ENCODE results near the gene HTT-AS. TPM values are rescaled to one million over a fixed set of nuclear protein-coding genes. Genes with fewer than 3 reads are reported as not detected.
"Not testable (repeated sequence)": the region's sequence is repeated elsewhere in the genome, so short reads cannot be mapped to it uniquely, and the experiment has no call there.

The HTT-AS gene
- total RNA-seq, 4 donors from 2014 or later = not detected

DNA sequence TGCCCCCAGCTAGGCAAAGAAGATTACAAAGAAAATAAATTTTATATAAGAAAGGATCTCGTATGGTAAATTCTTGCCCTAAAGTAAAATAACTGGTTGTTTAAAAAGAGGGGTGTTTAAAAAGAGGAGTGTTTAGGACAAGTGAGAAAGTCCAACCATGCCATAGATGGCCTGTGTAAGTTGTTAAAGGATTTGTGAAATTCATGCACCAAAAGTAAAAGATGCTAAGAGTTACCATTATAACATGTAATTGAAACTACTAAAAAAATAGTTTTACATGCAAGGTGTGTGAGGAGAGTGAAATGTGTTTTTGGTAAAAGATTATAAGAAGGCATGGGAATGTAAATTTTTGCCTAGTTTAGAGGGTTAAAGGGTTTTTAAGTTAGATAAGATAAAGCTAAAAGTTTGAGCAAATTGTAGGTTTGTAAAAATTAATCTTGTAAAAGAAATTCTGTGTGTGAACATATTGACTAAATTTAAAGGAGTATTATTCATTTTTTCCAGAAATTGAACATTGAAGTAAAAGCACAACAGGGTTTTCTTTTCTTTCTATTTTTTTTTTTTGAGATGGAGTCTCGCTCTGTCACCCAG lies 20.1 kb downstream of the HTT-AS start:
- no peaks in the 10 kb centered on the region for H3K4me1 ChIP-seq
- peaks cover 3% of the 10 kb centered on the region for H3K36me3 ChIP-seq
- WGBS = 95% methylated on average over 2 of the region's 2 CpGs
- DNase-seq (ENCODE audit: low spot score in 2 of 2) = no peak
- no peaks in the 10 kb centered on the region for H3K27me3 ChIP-seq
- H3K4me3 ChIP-seq = no peak overlapping the region
- no peaks in the 10 kb centered on the region for H3K9me3 ChIP-seq
- no peak overlapping the region for H3K27ac ChIP-seq
- TF ChIP-seq, protein P1, sequence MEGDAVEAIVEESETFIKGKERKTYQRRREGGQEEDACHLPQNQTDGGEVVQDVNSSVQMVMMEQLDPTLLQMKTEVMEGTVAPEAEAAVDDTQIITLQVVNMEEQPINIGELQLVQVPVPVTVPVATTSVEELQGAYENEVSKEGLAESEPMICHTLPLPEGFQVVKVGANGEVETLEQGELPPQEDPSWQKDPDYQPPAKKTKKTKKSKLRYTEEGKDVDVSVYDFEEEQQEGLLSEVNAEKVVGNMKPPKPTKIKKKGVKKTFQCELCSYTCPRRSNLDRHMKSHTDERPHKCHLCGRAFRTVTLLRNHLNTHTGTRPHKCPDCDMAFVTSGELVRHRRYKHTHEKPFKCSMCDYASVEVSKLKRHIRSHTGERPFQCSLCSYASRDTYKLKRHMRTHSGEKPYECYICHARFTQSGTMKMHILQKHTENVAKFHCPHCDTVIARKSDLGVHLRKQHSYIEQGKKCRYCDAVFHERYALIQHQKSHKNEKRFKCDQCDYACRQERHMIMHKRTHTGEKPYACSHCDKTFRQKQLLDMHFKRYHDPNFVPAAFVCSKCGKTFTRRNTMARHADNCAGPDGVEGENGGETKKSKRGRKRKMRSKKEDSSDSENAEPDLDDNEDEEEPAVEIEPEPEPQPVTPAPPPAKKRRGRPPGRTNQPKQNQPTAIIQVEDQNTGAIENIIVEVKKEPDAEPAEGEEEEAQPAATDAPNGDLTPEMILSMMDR (IDR thresholded peaks at IDR 0.05) = no peak

DNA sequence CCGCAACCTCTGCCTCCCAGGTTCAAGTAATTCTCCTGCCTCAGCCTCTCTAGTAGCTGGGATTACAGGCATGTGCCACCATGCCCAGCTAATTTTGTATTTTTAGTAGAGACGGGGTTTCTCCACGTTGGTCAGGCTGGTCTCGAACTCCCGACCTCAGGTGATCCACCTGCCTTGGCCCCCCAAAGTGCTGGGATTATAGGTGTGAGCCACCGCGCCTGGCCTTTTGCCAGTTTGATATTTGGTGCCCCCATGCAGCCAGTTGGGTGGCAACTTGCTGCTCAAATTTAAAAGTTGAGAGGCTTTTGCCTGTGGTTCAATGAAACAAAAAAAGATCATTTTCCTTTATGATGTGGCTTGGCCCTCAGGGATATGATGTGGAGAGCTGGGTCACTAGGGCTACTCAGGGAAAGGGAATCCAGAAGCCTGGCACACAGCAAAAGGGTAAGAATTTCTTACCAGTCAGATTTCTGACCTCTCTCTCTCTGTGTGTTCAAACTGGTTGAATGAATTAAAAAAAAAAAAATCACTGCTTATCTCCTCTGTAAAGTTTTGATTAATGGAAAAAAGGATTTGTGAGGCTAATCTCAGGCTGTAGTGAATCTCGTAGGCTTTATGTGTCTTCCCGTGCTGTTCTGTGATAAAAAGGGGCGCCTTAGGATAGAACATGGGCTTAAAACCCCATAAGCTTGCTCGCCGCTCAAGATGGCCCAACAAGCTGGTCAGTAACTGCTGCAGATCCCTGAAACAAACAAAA lies 23.0 kb downstream of the HTT-AS start:
- 86% methylated on average over 12 of the region's 12 CpGs for WGBS
- DNase-seq (ENCODE audit: low spot score in 2 of 2); H3K27ac ChIP-seq; H3K27me3 ChIP-seq; H3K36me3 ChIP-seq; H3K9me3 ChIP-seq; H3K4me3 ChIP-seq; H3K4me1 ChIP-seq: not testable (repeated sequence)

DNA sequence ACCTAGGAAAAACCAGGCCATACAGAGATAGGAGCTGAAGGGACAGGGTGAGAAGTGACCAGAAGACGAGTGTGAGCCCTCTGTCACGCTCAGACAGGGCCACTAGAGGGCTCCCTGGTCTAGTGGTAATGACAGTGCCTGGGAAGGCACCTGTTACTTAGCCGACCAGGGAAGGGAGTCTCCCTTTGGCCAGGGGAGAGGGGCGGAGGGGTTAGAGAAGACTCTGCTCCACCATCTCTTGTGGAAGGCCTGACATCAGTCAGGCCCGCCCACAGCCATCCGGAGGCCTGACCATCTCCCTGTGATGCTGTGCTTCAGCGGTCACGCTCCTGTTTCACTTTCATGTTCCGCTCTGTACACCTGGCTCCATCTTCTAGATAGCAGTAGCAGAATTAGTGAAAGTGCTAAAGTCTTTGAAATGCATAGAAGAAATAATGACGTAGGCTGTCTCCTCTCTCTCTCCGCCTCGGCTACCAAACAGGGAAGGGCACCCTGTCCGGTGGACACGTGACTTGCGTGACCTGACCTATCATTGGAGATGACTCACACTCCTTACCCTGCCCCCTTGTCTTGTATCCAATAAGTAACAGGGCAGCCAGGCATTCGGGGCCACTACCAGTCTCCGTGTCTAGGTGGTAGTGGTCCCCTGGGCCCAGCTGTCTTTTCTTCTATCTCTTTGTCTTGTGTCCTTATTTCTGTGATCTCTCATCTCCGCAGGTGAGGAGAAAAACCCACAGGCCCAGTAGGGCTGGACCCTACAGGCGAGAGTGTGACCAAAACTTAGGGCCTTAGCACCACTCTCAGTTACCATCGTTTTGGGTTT lies 26.7 kb downstream of the HTT-AS start:
- 56% methylated on average over 20 of the region's 20 CpGs for WGBS
- Histone ChIP-seq H3K27ac (no peak overlapping the region), H3K9me3 (no peaks in the 10 kb centered on the region), H3K36me3 (no peaks in the 10 kb centered on the region), H3K4me3 (peak overlapping the region; percentile 29), H3K4me1 (peaks cover 4% of the 10 kb centered on the region), H3K27me3 (no peaks in the 10 kb centered on the region)
- no peak for DNase-seq (ENCODE audit: low spot score in 2 of 2)
- TF ChIP-seq POLR2A (IDR thresholded peaks at IDR 0.05) (no peak), EP300 (IDR thresholded peaks at IDR 0.05) (no peak), POLR2AphosphoS5 (IDR thresholded peaks at IDR 0.05) (no peak)
- TF ChIP-seq, protein P1 (IDR thresholded peaks at IDR 0.05) = peak; percentile 18 to 75

DNA sequence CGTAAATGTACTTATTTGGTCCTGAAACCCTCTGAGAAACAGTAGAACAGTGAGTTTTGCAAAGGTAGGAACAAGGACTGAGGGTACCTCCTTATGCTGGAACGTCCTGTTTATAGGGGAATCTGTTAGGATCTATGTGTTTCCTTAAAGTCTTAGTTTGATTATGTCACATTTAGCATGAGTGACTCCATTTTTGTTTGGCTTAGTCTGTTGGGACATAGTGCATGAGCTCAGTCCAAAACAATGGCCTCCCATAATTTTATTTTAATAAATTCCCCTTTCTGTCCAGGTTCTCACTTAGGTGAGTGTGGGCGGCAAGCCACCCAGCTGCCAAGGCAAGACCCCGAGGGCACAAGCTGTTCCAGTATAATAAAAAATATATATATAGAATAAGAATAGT lies 27.7 kb downstream of the HTT-AS start:
- 88% methylated on average over 4 of the region's 4 CpGs for WGBS
- Histone ChIP-seq H3K4me3 (no peak overlapping the region), H3K27ac (no peak overlapping the region), H3K36me3 (no peaks in the 10 kb centered on the region), H3K27me3 (no peaks in the 10 kb centered on the region), H3K9me3 (no peaks in the 10 kb centered on the region), H3K4me1 (peaks cover 13% of the 10 kb centered on the region)
- TF ChIP-seq, protein P1 (IDR thresholded peaks at IDR 0.05) = no peak
- no peak for TF ChIP-seq POLR2AphosphoS5 (IDR thresholded peaks at IDR 0.05)
- TF ChIP-seq POLR2A (IDR thresholded peaks at IDR 0.05) = no peak
- TF ChIP-seq EP300 (IDR thresholded peaks at IDR 0.05) = no peak
- DNase-seq (ENCODE audit: low spot score in 2 of 2) = no peak

DNA sequence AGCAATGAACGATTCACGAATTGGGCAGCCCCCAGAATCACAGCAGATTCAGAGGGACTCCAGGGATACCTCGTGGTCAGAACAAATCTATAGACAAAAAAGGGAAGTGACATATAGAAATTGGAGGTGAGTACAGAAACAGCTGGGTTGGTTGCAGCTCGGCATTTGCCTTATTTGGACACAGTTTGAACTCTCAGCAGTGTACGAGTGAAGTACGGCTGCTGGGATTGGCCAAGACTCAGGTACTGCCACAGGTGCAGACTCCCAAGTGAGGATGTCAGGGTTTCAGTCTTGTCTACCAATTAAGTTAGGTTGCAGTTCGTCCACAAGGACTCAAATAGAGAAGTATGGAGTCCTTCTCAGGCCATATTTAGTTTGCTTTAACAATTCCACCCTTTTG lies 28.2 kb downstream of the HTT-AS start:
- H3K36me3 ChIP-seq = no peaks in the 10 kb centered on the region

More for the DNA sequence above, 28.2 kb downstream of the HTT-AS start:
- Histone ChIP-seq H3K27ac (no peak overlapping the region), H3K27me3 (no peaks in the 10 kb centered on the region), H3K4me1 (peaks cover 18% of the 10 kb centered on the region), H3K4me3 (no peak overlapping the region), H3K9me3 (no peaks in the 10 kb centered on the region)
- no peak for TF ChIP-seq POLR2A (IDR thresholded peaks at IDR 0.05)
- TF ChIP-seq POLR2AphosphoS5 (IDR thresholded peaks at IDR 0.05) = no peak
- TF ChIP-seq EP300 (IDR thresholded peaks at IDR 0.05) = no peak
- TF ChIP-seq, protein P1 (IDR thresholded peaks at IDR 0.05) = no peak
- no peak for DNase-seq (ENCODE audit: low spot score in 2 of 2)
- WGBS = 82% methylated on average over 7 of the region's 7 CpGs

All from suprapubic skin (tissue), 4 donors.